Activated CD8-positive, alpha-beta memory T cell treated with anti-CD3 and anti-CD28 coated beads, Interleukin-2, amount 10 ng/mL, durations not matched to agents 7 days and 5 days (primary cell): ENCODE measurements around the gene MLH1. TPM values are rescaled to one million over a fixed set of nuclear protein-coding genes. Genes with fewer than 3 reads are reported as not detected.

Experiments
- ATAC-seq: fragments of 150-1000 bp; cut with Tn5 transposase; one replicate; pipeline ENCODE4 v1.10.0; 2021; ENCODE audit warnings: moderate library complexity
- CTCF ChIA-PET: fragments of 350-600 bp; sonication (Branson Sonifier 250); formaldehyde crosslinking; loops from one replicate; lab custom pipeline; 2021; ENCODE audit warnings: antibody characterized with exemption; lab: Charles Lee
- DNase-seq: peaks from one replicate; pipeline ENCODE4 v3.0.0-alpha.2; 2020
- H3K27ac Mint-ChIP-seq: one replicate; pipeline ENCODE4 v1.8.0; 2021; ENCODE audit warnings: mild to moderate bottlenecking, mixed read lengths
- H3K27me3 Mint-ChIP-seq: one replicate; pipeline ENCODE4 v1.8.0; 2021; ENCODE audit warnings: mixed read lengths
- H3K36me3 Mint-ChIP-seq: one replicate; pipeline ENCODE4 v1.8.0; 2021; ENCODE audit warnings: mild to moderate bottlenecking, mixed read lengths
- H3K4me1 Mint-ChIP-seq: one replicate; pipeline ENCODE4 v1.8.0; 2021; ENCODE audit warnings: mixed read lengths
- H3K4me3 Mint-ChIP-seq: one replicate; pipeline ENCODE4 v1.8.0; 2021; ENCODE audit warnings: mild to moderate bottlenecking, moderate library complexity, mixed read lengths
- H3K9me3 Mint-ChIP-seq: one replicate; pipeline ENCODE4 v1.8.0; 2022; ENCODE audit warnings: low read depth, mixed read lengths
- total RNA-seq, 2 experiments: library from RNA; stranded (reverse); gene quantifications; one replicate each; pipeline ENCODE4 v1.2.3, GENCODE V29; 2021

MLH1 gene
- total RNA-seq, 2 experiments from 2014 or later = 65.3 to 71.8 TPM

- DNase-seq = peak; percentile 60
- no peak for ATAC-seq
- Mint-ChIP-seq H3K27me3 (no peaks in the 10 kb centered on the region), H3K9me3 (no peaks in the 10 kb centered on the region), H3K4me3 (no peak overlapping the region), H3K27ac (no peak overlapping the region), H3K36me3 (peaks cover 52% of the 10 kb centered on the region), H3K4me1 (peaks cover 34% of the 10 kb centered on the region)
- CTCF ChIA-PET = interaction anchor here (0.8 to 2.1 kb wide), 5 partner anchors 19 to 83 kb away, joined by 3 to 6 read pairs (median 3); no protein-coding TSS in a partner anchor
Measured at GRCh38 chr3:36991147-36991546, 2.2 kb upstream of the MLH1 start.

GRCh38 chr3:36991923-36992805 lies 1.2 kb upstream of the MLH1 start:
- CTCF ChIA-PET = interaction anchor here (0.7 to 2.1 kb wide), 8 partner anchors 13 to 228 kb away, joined by 3 to 8 read pairs (median 4); no protein-coding TSS in a partner anchor
- H3K36me3 Mint-ChIP-seq = peaks cover 56% of the 10 kb centered on the region
- no peak overlapping the region for H3K27ac Mint-ChIP-seq
- ATAC-seq (no peak), DNase-seq (peak; percentile 66)
- no peaks in the 10 kb centered on the region for H3K9me3 Mint-ChIP-seq
- peaks cover 38% of the 10 kb centered on the region for H3K4me1 Mint-ChIP-seq
- no peak overlapping the region for H3K4me3 Mint-ChIP-seq
- no peaks in the 10 kb centered on the region for H3K27me3 Mint-ChIP-seq

- no peaks in the 10 kb centered on the region for H3K27me3 Mint-ChIP-seq
- H3K9me3 Mint-ChIP-seq = no peaks in the 10 kb centered on the region
- ATAC-seq = peak; percentile 88
- peaks cover 39% of the 10 kb centered on the region for H3K4me1 Mint-ChIP-seq
- no peak within 1 kb of the TSS for H3K27ac Mint-ChIP-seq
- no peak within 1 kb of the TSS for H3K4me3 Mint-ChIP-seq
- DNase-seq = no peak
- CTCF ChIA-PET = interaction anchor here (0.7 to 2.1 kb wide), 9 partner anchors 13 to 221 kb away, joined by 3 to 8 read pairs (median 3); no protein-coding TSS in a partner anchor
- peaks cover 55% of the 10 kb centered on the region for H3K36me3 Mint-ChIP-seq
Measured at GRCh38 chr3:36992806-36993325, 452 bp upstream of the MLH1 start, which contains the start of gene EPM2AIP1. TSS of gene EPM2AIP1 (minus strand) at chr3:36993131. CDS start at chr3:36993077, 54 bp downstream.

GRCh38 chr3:37014620-37015019 lies 21.3 kb downstream of the MLH1 start:
- no peak overlapping the region for H3K27ac Mint-ChIP-seq
- no peaks in the 10 kb centered on the region for H3K9me3 Mint-ChIP-seq
- CTCF ChIA-PET = no interaction called here
- H3K27me3 Mint-ChIP-seq = no peaks in the 10 kb centered on the region
- H3K36me3 Mint-ChIP-seq = peaks cover 40% of the 10 kb centered on the region
- ATAC-seq (no peak), DNase-seq (no peak)
- H3K4me3 Mint-ChIP-seq = no peak overlapping the region
- H3K4me1 Mint-ChIP-seq = peaks cover 4% of the 10 kb centered on the region

GRCh38 chr3:37015642-37016041 lies 22.3 kb downstream of the MLH1 start:
- ATAC-seq (no peak), DNase-seq (no peak)
- Mint-ChIP-seq H3K27me3 (no peaks in the 10 kb centered on the region), H3K4me3 (no peak overlapping the region), H3K4me1 (peaks cover 4% of the 10 kb centered on the region), H3K9me3 (no peaks in the 10 kb centered on the region), H3K27ac (no peak overlapping the region), H3K36me3 (peaks cover 49% of the 10 kb centered on the region)
- CTCF ChIA-PET = interaction anchor here (0.9 to 1.2 kb wide), 2 partner anchors 9 to 15 kb away, joined by 3 read pairs; no protein-coding TSS in a partner anchor

GRCh38 chr3:37016903-37017302 lies 23.6 kb downstream of the MLH1 start:
- peaks cover 47% of the 10 kb centered on the region for H3K36me3 Mint-ChIP-seq
- H3K4me3 Mint-ChIP-seq = no peak overlapping the region
- no peak for DNase-seq
- no peak overlapping the region for H3K27ac Mint-ChIP-seq
- no peaks in the 10 kb centered on the region for H3K27me3 Mint-ChIP-seq
- ATAC-seq = no peak
- CTCF ChIA-PET = no interaction called here
- H3K4me1 Mint-ChIP-seq = no peaks in the 10 kb centered on the region
- no peaks in the 10 kb centered on the region for H3K9me3 Mint-ChIP-seq

GRCh38 chr3:37017683-37018082 lies 24.4 kb downstream of the MLH1 start:
- H3K4me1 Mint-ChIP-seq = no peaks in the 10 kb centered on the region
- ATAC-seq = no peak
- H3K4me3 Mint-ChIP-seq = no peak overlapping the region
- CTCF ChIA-PET = no interaction called here
- no peak for DNase-seq
- H3K36me3 Mint-ChIP-seq = peaks cover 48% of the 10 kb centered on the region
- H3K27ac Mint-ChIP-seq = no peak overlapping the region
- no peaks in the 10 kb centered on the region for H3K9me3 Mint-ChIP-seq
- no peaks in the 10 kb centered on the region for H3K27me3 Mint-ChIP-seq

- CTCF ChIA-PET = interaction anchor here (1.0 to 2.0 kb wide), 6 partner anchors 9 to 193 kb away, joined by 3 to 13 read pairs (median 3); no protein-coding TSS in a partner anchor
- DNase-seq = no peak
- Mint-ChIP-seq H3K27ac (no peak overlapping the region), H3K9me3 (no peaks in the 10 kb centered on the region), H3K4me3 (no peak overlapping the region), H3K36me3 (peaks cover 65% of the 10 kb centered on the region), H3K27me3 (no peaks in the 10 kb centered on the region), H3K4me1 (peaks cover 5% of the 10 kb centered on the region)
- no peak for ATAC-seq
Measured at GRCh38 chr3:37024092-37024491, 30.8 kb downstream of the MLH1 start.

- Mint-ChIP-seq H3K4me1 (peaks cover 5% of the 10 kb centered on the region), H3K9me3 (no peaks in the 10 kb centered on the region), H3K4me3 (no peak overlapping the region), H3K36me3 (peaks cover 64% of the 10 kb centered on the region), H3K27ac (peak overlapping the region; percentile 30), H3K27me3 (no peaks in the 10 kb centered on the region)
- ATAC-seq (no peak), DNase-seq (no peak)
- CTCF ChIA-PET = interaction anchor here (1.0 to 2.0 kb wide), 5 partner anchors 9 to 192 kb away, joined by 3 to 13 read pairs (median 3); no protein-coding TSS in a partner anchor
Measured at GRCh38 chr3:37024820-37025405, 31.6 kb downstream of the MLH1 start.

GRCh38 chr3:37025561-37026335 lies 32.4 kb downstream of the MLH1 start:
- Mint-ChIP-seq H3K27ac (no peak overlapping the region), H3K4me3 (no peak overlapping the region), H3K36me3 (peaks cover 59% of the 10 kb centered on the region), H3K27me3 (no peaks in the 10 kb centered on the region), H3K9me3 (no peaks in the 10 kb centered on the region), H3K4me1 (peaks cover 8% of the 10 kb centered on the region)
- no peak for DNase-seq
- CTCF ChIA-PET = interaction anchor here (2.0 kb wide), 1 partner anchor 188 kb away, joined by 13 read pairs; no protein-coding TSS in a partner anchor
- ATAC-seq = no peak

- Mint-ChIP-seq H3K27me3 (no peaks in the 10 kb centered on the region), H3K4me3 (no peak overlapping the region), H3K9me3 (no peaks in the 10 kb centered on the region), H3K4me1 (peaks cover 10% of the 10 kb centered on the region), H3K36me3 (peaks cover 63% of the 10 kb centered on the region), H3K27ac (no peak overlapping the region)
- DNase-seq = no peak
- ATAC-seq = no peak
- CTCF ChIA-PET = no interaction called here
Measured at GRCh38 chr3:37026851-37027250, 33.5 kb downstream of the MLH1 start.

GRCh38 chr3:37028329-37028728 lies 35.0 kb downstream of the MLH1 start:
- peaks cover 65% of the 10 kb centered on the region for H3K36me3 Mint-ChIP-seq
- H3K9me3 Mint-ChIP-seq = no peaks in the 10 kb centered on the region
- no peak for DNase-seq
- no peak overlapping the region for H3K4me3 Mint-ChIP-seq
- ATAC-seq = no peak
- H3K27ac Mint-ChIP-seq = no peak overlapping the region
- CTCF ChIA-PET = no interaction called here
- H3K4me1 Mint-ChIP-seq = peaks cover 10% of the 10 kb centered on the region
- no peaks in the 10 kb centered on the region for H3K27me3 Mint-ChIP-seq
